ENCODE measurements around the gene UBASH3A.

- TF ChIP-seq CTCF (optimal IDR thresholded peaks at IDR 0.05 in 1 of 3, IDR thresholded peaks at IDR 0.05 in 1 of 3, conservative IDR thresholded peaks at IDR 0.05 in 1 of 3; ENCODE audit: extremely low read depth in 1 of 3, insufficient read depth in 2 of 3, low read length in 3 of 3): no peak
- TF ChIP-seq EZH2 (IDR thresholded peaks at IDR 0.05; ENCODE audit: low read length): no peak
Observed at GRCh38 chr21:42437786-42438185, 34.1 kb downstream of the UBASH3A start.
